Measurements from ENCODE around the gene BFSP1.

BFSP1 gene

DNA sequence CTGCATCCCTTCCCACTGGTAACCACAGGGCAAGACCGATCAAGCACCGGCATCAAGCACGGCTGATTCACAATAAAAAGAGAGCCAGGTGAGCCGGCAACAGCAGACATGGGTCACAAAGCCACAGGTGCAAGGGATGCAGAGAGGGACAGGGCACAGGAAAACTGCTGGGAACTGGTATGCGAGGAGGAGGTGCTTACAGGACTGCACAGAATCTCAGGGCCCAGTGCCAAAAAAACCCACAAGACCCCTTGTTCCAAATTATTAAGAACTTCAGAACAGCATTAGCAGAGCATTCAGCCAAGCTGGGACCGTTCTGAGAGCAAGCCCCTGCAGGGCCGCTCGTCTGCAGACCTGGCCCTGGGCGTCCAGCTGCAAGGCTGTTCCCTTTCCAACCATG lies 35.4 kb downstream of the BFSP1 start:
- H3K27me3 ChIP-seq (ENCODE audit: insufficient read depth, poor library complexity, severe bottlenecking): no peaks in the 10 kb centered on the region
- no peak for TF ChIP-seq GABPA (IDR thresholded peaks at IDR 0.05; ENCODE audit: low read depth)
- TF ChIP-seq POLR2AphosphoS5 (IDR thresholded peaks at IDR 0.05; ENCODE audit: low read depth): no peak
- no peak for TF ChIP-seq REST (IDR thresholded peaks at IDR 0.05; ENCODE audit: insufficient replicate concordance, low read depth)
- no peak for TF ChIP-seq SPI1 (IDR thresholded peaks at IDR 0.05; ENCODE audit: borderline replicate concordance, low read depth)
- TF ChIP-seq, protein P1, sequence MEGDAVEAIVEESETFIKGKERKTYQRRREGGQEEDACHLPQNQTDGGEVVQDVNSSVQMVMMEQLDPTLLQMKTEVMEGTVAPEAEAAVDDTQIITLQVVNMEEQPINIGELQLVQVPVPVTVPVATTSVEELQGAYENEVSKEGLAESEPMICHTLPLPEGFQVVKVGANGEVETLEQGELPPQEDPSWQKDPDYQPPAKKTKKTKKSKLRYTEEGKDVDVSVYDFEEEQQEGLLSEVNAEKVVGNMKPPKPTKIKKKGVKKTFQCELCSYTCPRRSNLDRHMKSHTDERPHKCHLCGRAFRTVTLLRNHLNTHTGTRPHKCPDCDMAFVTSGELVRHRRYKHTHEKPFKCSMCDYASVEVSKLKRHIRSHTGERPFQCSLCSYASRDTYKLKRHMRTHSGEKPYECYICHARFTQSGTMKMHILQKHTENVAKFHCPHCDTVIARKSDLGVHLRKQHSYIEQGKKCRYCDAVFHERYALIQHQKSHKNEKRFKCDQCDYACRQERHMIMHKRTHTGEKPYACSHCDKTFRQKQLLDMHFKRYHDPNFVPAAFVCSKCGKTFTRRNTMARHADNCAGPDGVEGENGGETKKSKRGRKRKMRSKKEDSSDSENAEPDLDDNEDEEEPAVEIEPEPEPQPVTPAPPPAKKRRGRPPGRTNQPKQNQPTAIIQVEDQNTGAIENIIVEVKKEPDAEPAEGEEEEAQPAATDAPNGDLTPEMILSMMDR (IDR thresholded peaks at IDR 0.05; ENCODE audit: insufficient read depth, low read length): no peak
- no peak overlapping the region for H3K27ac ChIP-seq (replicated peaks)
- no peak overlapping the region for H3K4me3 ChIP-seq (replicated peaks; ENCODE audit: insufficient read depth, low read length)
- no peak for DNase-seq (ENCODE audit: low read depth in 1 of 2, low spot score in 1 of 2)

DNA sequence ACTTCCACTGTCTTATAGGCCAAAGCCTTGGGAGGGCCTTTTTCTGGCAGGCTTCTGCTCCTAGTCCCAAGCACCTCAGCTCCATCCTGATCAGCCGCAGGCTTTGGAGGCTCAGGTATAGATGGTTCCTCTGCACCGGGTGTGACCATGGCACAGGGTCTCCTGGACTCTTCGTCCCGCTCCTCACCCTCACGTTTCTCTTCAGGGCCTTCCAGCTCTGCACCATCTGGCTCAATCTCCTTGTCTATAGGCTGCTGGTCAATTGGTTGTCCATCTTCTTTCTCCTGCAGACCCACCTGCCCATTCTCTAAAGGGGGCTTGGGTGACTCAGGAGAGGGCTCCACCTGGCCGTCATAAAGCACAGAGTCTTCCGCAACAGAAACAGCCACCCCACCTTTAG lies 37.0 kb downstream of the BFSP1 start:
- DNase-seq (ENCODE audit: low read depth in 1 of 2, low spot score in 1 of 2): no peak
- Histone ChIP-seq H3K4me3 (replicated peaks; ENCODE audit: insufficient read depth, low read length) (no peak overlapping the region), H3K27ac (replicated peaks) (no peak overlapping the region), H3K27me3 (ENCODE audit: insufficient read depth, poor library complexity, severe bottlenecking) (no peaks in the 10 kb centered on the region)
- no peak for TF ChIP-seq POLR2AphosphoS5 (IDR thresholded peaks at IDR 0.05; ENCODE audit: low read depth)

DNA sequence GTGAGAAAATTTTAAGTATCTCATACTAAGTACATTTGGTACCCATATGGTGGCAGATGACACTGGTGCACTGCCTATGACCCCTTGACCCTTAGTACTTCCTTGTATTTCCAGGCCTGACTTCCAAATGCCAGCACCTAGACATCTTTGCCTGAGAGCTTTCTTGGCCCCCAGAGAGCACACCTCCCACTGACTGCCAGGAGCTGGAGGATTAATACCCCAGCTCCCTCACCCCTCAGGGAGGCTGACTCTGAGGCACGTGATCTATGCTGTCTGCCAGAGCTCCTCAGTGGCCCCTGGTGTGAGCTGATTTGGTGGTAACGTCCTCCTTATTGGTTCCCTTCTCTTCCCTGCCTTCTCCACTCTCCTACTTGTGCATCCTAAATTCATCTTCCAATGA lies 38.0 kb downstream of the BFSP1 start:
- no peak overlapping the region for H3K27ac ChIP-seq (replicated peaks)
- DNase-seq (ENCODE audit: low read depth in 1 of 2, low spot score in 1 of 2): no peak
- no peak overlapping the region for H3K4me3 ChIP-seq (replicated peaks; ENCODE audit: insufficient read depth, low read length)
- TF ChIP-seq, protein P1 (IDR thresholded peaks at IDR 0.05; ENCODE audit: insufficient read depth, low read length): no peak
- TF ChIP-seq REST (IDR thresholded peaks at IDR 0.05; ENCODE audit: insufficient replicate concordance, low read depth) (no peak), GABPA (IDR thresholded peaks at IDR 0.05; ENCODE audit: low read depth) (no peak), POLR2AphosphoS5 (IDR thresholded peaks at IDR 0.05; ENCODE audit: low read depth) (no peak), SPI1 (IDR thresholded peaks at IDR 0.05; ENCODE audit: borderline replicate concordance, low read depth) (no peak)
- H3K27me3 ChIP-seq (ENCODE audit: insufficient read depth, poor library complexity, severe bottlenecking): no peaks in the 10 kb centered on the region

DNA sequence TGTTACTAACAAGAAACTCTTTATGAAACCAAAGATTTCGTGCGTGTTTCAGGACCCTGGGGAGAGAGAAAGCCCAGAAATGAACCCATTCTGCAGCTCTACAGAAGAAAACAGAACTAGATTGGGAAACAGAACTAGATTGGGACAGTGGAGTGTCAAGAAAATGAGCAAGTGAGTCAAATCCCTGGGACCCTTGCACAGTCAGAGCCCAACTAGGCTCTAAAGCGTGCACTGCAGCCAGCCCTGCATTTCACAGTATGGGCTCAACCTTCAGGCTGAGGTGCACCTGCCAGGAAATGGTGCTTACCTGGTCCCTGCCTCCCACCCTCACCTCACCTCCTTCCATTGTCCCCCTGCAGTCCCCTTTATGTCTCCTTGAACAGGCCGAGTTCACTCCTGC lies 39.7 kb downstream of the BFSP1 start:
- no peak for DNase-seq (ENCODE audit: low read depth in 1 of 2, low spot score in 1 of 2)
- Histone ChIP-seq H3K27ac (replicated peaks) (no peak overlapping the region), H3K4me3 (replicated peaks; ENCODE audit: insufficient read depth, low read length) (no peak overlapping the region), H3K27me3 (ENCODE audit: insufficient read depth, poor library complexity, severe bottlenecking) (no peaks in the 10 kb centered on the region)
- no peak for TF ChIP-seq SPI1 (IDR thresholded peaks at IDR 0.05; ENCODE audit: borderline replicate concordance, low read depth)
- TF ChIP-seq REST (IDR thresholded peaks at IDR 0.05; ENCODE audit: insufficient replicate concordance, low read depth): no peak
- TF ChIP-seq, protein P1 (IDR thresholded peaks at IDR 0.05; ENCODE audit: insufficient read depth, low read length): no peak
- no peak for TF ChIP-seq POLR2AphosphoS5 (IDR thresholded peaks at IDR 0.05; ENCODE audit: low read depth)
- TF ChIP-seq GABPA (IDR thresholded peaks at IDR 0.05; ENCODE audit: low read depth): no peak

All from HL-60 (cell line).